Naive B cell (primary cell): ENCODE results near the gene EPDR1. TPM values are rescaled to one million over a fixed set of nuclear protein-coding genes. Genes with fewer than 3 reads are reported as not detected.

Experiments used
- ATAC-seq, 2 donors: fragments of 150-1000 bp; cut with Tn5 transposase; 2 replicates each; pipeline ENCODE4 v1.10.0; 2021; ENCODE audit warnings: low read depth in 2 of 2, mild to moderate bottlenecking in 2 of 2, moderate library complexity in 2 of 2
- DNase-seq: peaks from one replicate; pipeline ENCODE4 v3.0.0; 2022
- H3K27ac Mint-ChIP-seq, 6 donors: one replicate each; pipeline ENCODE4 v1.8.0; 2020 to 2022; ENCODE audit warnings: mild to moderate bottlenecking in 6 of 6, mixed read lengths in 6 of 6, moderate library complexity in 5 of 6, inconsistent platforms in 2 of 6
- H3K27me3 Mint-ChIP-seq, 3 donors: one replicate each; pipeline ENCODE4 v1.8.0; 2021 to 2022; ENCODE audit warnings: mixed read lengths in 3 of 3, mild to moderate bottlenecking in 1 of 3
- H3K36me3 Mint-ChIP-seq, 2 donors: one replicate each; pipeline ENCODE4 v1.8.0; 2020 to 2022; ENCODE audit warnings: mixed read lengths in 2 of 2, inconsistent platforms in 1 of 2, mild to moderate bottlenecking in 1 of 2
- H3K4me1 Mint-ChIP-seq, 3 donors: one replicate each; pipeline ENCODE4 v1.8.0; 2020 to 2022; ENCODE audit warnings: mixed read lengths in 3 of 3, inconsistent platforms in 1 of 3, mild to moderate bottlenecking in 1 of 3, moderate library complexity in 1 of 3
- H3K4me3 Mint-ChIP-seq, 8 donors: one replicate each; pipeline ENCODE4 v1.8.0; 2020 to 2022; ENCODE audit warnings: mild to moderate bottlenecking in 8 of 8, mixed read lengths in 8 of 8, moderate library complexity in 8 of 8, inconsistent platforms in 2 of 8
- H3K9me3 Mint-ChIP-seq, 7 donors: one replicate each; pipeline ENCODE4 v1.8.0; 2020 to 2022; ENCODE audit warnings: mixed read lengths in 7 of 7, mild to moderate bottlenecking in 5 of 7, inconsistent platforms in 2 of 7, moderate library complexity in 1 of 7
- polyA plus RNA-seq, 6 donors: library from polyadenylated mRNA; unstranded; fragments of 300-500 nt; fragmentation: Illumina TruSeq; gene quantifications; one replicate each; pipeline ENCODE4 v1.2.3, GENCODE V29; 2021; ENCODE audit warnings: low read depth in 6 of 6

The EPDR1 gene
- polyA plus RNA-seq, 6 donors from 2014 or later, result 0.41 to 0.48 TPM; not detected in 4

GRCh38 chr7:37918526-37918925 is 1.9 kb upstream of the EPDR1 start:
- H3K27me3 Mint-ChIP-seq, result peaks cover 47 to 86% (median 73%) of the 10 kb centered on the region in 3 donors
- no peak overlapping the region for H3K4me3 Mint-ChIP-seq
- H3K4me1 Mint-ChIP-seq, result peaks cover 21 to 30% (median 28%) of the 10 kb centered on the region in 3 donors
- H3K9me3 Mint-ChIP-seq, result peaks cover 0 to 5% (median 0%) of the 10 kb centered on the region in 7 donors
- no peaks in the 10 kb centered on the region for H3K36me3 Mint-ChIP-seq
- no peak overlapping the region for H3K27ac Mint-ChIP-seq
- DNase-seq (no peak), ATAC-seq (no peak)

- Mint-ChIP-seq H3K4me3 (peak overlapping the region; percentile 77 to 94 (median 86)), H3K36me3 (peaks cover 0 to 13% of the 10 kb centered on the region in 2 donors), H3K27ac (no peak overlapping the region), H3K27me3 (peaks cover 34 to 63% (median 54%) of the 10 kb centered on the region in 3 donors), H3K9me3 (peaks cover 0 to 9% (median 5%) of the 10 kb centered on the region in 7 donors), H3K4me1 (peaks cover 17 to 24% (median 23%) of the 10 kb centered on the region in 3 donors)
- peak; percentile 43 to 45 for ATAC-seq
- DNase-seq, result no peak
Observed at GRCh38 chr7:37920849-37921805, 687 bp downstream of the EPDR1 start.

GRCh38 chr7:37921876-37922275 is 1.4 kb downstream of the EPDR1 start:
- peaks cover 34 to 59% (median 50%) of the 10 kb centered on the region in 3 donors for H3K27me3 Mint-ChIP-seq
- peaks cover 0 to 15% of the 10 kb centered on the region in 2 donors for H3K36me3 Mint-ChIP-seq
- peaks cover 17 to 21% (median 18%) of the 10 kb centered on the region in 3 donors for H3K4me1 Mint-ChIP-seq
- DNase-seq, result no peak
- H3K9me3 Mint-ChIP-seq, result peaks cover 0 to 11% (median 5%) of the 10 kb centered on the region in 7 donors
- H3K27ac Mint-ChIP-seq, result no peak overlapping the region
- peak overlapping the region; percentile 2 to 83 (median 58) for H3K4me3 Mint-ChIP-seq
- ATAC-seq, result no peak

- Mint-ChIP-seq H3K27ac (no peak overlapping the region), H3K27me3 (peaks cover 21 to 39% (median 31%) of the 10 kb centered on the region in 3 donors), H3K4me3 (peak overlapping the region in 1 of 8 donors; percentile 5), H3K4me1 (peaks cover 10 to 13% (median 12%) of the 10 kb centered on the region in 3 donors), H3K9me3 (peaks cover 0 to 11% (median 5%) of the 10 kb centered on the region in 7 donors), H3K36me3 (peaks cover 0 to 15% of the 10 kb centered on the region in 2 donors)
- ATAC-seq, result no peak
- no peak for DNase-seq
Observed at GRCh38 chr7:37923996-37924395, 3.6 kb downstream of the EPDR1 start.

GRCh38 chr7:37924491-37925041 is 4.1 kb downstream of the EPDR1 start:
- H3K4me3 Mint-ChIP-seq, result peak overlapping the region in 1 of 8 donors; percentile 5

GRCh38 chr7:37925620-37926019 is 5.2 kb downstream of the EPDR1 start:
- DNase-seq (no peak), ATAC-seq (no peak)
- Mint-ChIP-seq H3K36me3 (peaks cover 0 to 15% of the 10 kb centered on the region in 2 donors), H3K27me3 (peaks cover 5 to 22% (median 14%) of the 10 kb centered on the region in 3 donors), H3K4me1 (peaks cover 4 to 7% (median 6%) of the 10 kb centered on the region in 3 donors), H3K9me3 (peaks cover 0 to 11% (median 5%) of the 10 kb centered on the region in 7 donors), H3K27ac (no peak overlapping the region), H3K4me3 (no peak overlapping the region)

More at GRCh38 chr7:37924491-37925041, 4.1 kb downstream of the EPDR1 start:
- Mint-ChIP-seq H3K4me1 (peaks cover 10 to 13% (median 12%) of the 10 kb centered on the region in 3 donors), H3K27ac (no peak overlapping the region), H3K27me3 (peaks cover 15 to 33% (median 25%) of the 10 kb centered on the region in 3 donors), H3K36me3 (peaks cover 0 to 15% of the 10 kb centered on the region in 2 donors), H3K9me3 (peaks cover 0 to 11% (median 5%) of the 10 kb centered on the region in 7 donors)
- DNase-seq, result no peak
- ATAC-seq, result no peak

- H3K4me3 Mint-ChIP-seq, result no peak overlapping the region
- no peak overlapping the region for H3K27ac Mint-ChIP-seq
- DNase-seq (no peak), ATAC-seq (no peak)
- peaks cover 0 to 9% (median 4%) of the 10 kb centered on the region in 7 donors for H3K9me3 Mint-ChIP-seq
- peaks cover 0 to 15% of the 10 kb centered on the region in 2 donors for H3K36me3 Mint-ChIP-seq
- H3K4me1 Mint-ChIP-seq, result no peaks in the 10 kb centered on the region
- peaks cover 5 to 8% (median 5%) of the 10 kb centered on the region in 3 donors for H3K27me3 Mint-ChIP-seq
Observed at GRCh38 chr7:37927773-37928444, 7.5 kb downstream of the EPDR1 start.

GRCh38 chr7:37928878-37929277 is 8.4 kb downstream of the EPDR1 start:
- DNase-seq (no peak), ATAC-seq (no peak)
- H3K9me3 Mint-ChIP-seq, result peaks cover 0 to 9% (median 3%) of the 10 kb centered on the region in 7 donors
- no peak overlapping the region for H3K27ac Mint-ChIP-seq
- H3K4me3 Mint-ChIP-seq, result no peak overlapping the region
- peaks cover 0 to 15% of the 10 kb centered on the region in 2 donors for H3K36me3 Mint-ChIP-seq
- H3K4me1 Mint-ChIP-seq, result no peaks in the 10 kb centered on the region
- peaks cover 0 to 5% (median 0%) of the 10 kb centered on the region in 3 donors for H3K27me3 Mint-ChIP-seq

- H3K4me1 Mint-ChIP-seq, result no peaks in the 10 kb centered on the region
- DNase-seq, result no peak
- H3K27ac Mint-ChIP-seq, result no peak overlapping the region
- peaks cover 0 to 5% (median 2%) of the 10 kb centered on the region in 7 donors for H3K9me3 Mint-ChIP-seq
- no peaks in the 10 kb centered on the region for H3K27me3 Mint-ChIP-seq
- ATAC-seq, result no peak
- no peak overlapping the region for H3K4me3 Mint-ChIP-seq
- H3K36me3 Mint-ChIP-seq, result peaks cover 0 to 7% of the 10 kb centered on the region in 2 donors
Observed at GRCh38 chr7:37930226-37930948, 9.9 kb downstream of the EPDR1 start.

- Mint-ChIP-seq H3K9me3 (peaks cover 0 to 16% (median 6%) of the 10 kb centered on the region in 7 donors), H3K27me3 (no peaks in the 10 kb centered on the region), H3K4me1 (no peaks in the 10 kb centered on the region), H3K27ac (no peak overlapping the region), H3K4me3 (no peak overlapping the region), H3K36me3 (no peaks in the 10 kb centered on the region)
- DNase-seq (no peak), ATAC-seq (no peak)
Observed at GRCh38 chr7:37932543-37932942, 12.1 kb downstream of the EPDR1 start.

GRCh38 chr7:37933018-37933566 is 12.7 kb downstream of the EPDR1 start:
- Mint-ChIP-seq H3K27ac (no peak overlapping the region), H3K27me3 (no peaks in the 10 kb centered on the region), H3K4me3 (no peak overlapping the region), H3K36me3 (no peaks in the 10 kb centered on the region), H3K9me3 (peaks cover 0 to 17% (median 8%) of the 10 kb centered on the region in 7 donors), H3K4me1 (no peaks in the 10 kb centered on the region)
- ATAC-seq, result no peak
- DNase-seq, result no peak

GRCh38 chr7:37942934-37943610 is 22.6 kb downstream of the EPDR1 start:
- DNase-seq, result no peak
- no peak overlapping the region for H3K27ac Mint-ChIP-seq
- peaks cover 0 to 6% (median under 1%) of the 10 kb centered on the region in 7 donors for H3K9me3 Mint-ChIP-seq
- H3K36me3 Mint-ChIP-seq, result no peaks in the 10 kb centered on the region
- ATAC-seq, result no peak
- no peaks in the 10 kb centered on the region for H3K4me1 Mint-ChIP-seq
- no peak overlapping the region for H3K4me3 Mint-ChIP-seq
- H3K27me3 Mint-ChIP-seq, result no peaks in the 10 kb centered on the region
